Measurements from ENCODE around the gene WWTR1.

Gene WWTR1

GRCh38 chr3:149476225-149476624 lies 181.6 kb downstream of the WWTR1 start:
- in situ Hi-C loops (cut with MboI; ENCODE audit: low sequenced_read_pairs) = loop anchor here (25.0 kb wide), 1 partner anchor 214 kb away; no protein-coding TSS in a partner anchor

- in situ Hi-C loops (cut with MboI; ENCODE audit: low sequenced_read_pairs) = loop anchor here (25.0 kb wide), 1 partner anchor 213 kb away; no protein-coding TSS in a partner anchor
Measured at GRCh38 chr3:149475451-149476060, 182.3 kb downstream of the WWTR1 start.

- in situ Hi-C loops (cut with MboI; ENCODE audit: low sequenced_read_pairs) = no loop called here
Measured at GRCh38 chr3:149474250-149474817, 183.5 kb downstream of the WWTR1 start, which contains the start of gene TM4SF4. Gene TM4SF4, plus strand, starts transcription at chr3:149474697. Its CDS starts 181 bp downstream, at chr3:149474878.

GRCh38 chr3:149473357-149474249 lies 184.2 kb downstream of the WWTR1 start:
- in situ Hi-C loops (cut with MboI; ENCODE audit: low sequenced_read_pairs) = no loop called here

- in situ Hi-C loops (cut with MboI; ENCODE audit: low sequenced_read_pairs) = no loop called here
Measured at GRCh38 chr3:149472030-149472797, 185.6 kb downstream of the WWTR1 start.

GRCh38 chr3:149470381-149470780 lies 187.4 kb downstream of the WWTR1 start:
- in situ Hi-C loops (cut with MboI; ENCODE audit: low sequenced_read_pairs) = no loop called here

GRCh38 chr3:149468504-149469212 lies 189.2 kb downstream of the WWTR1 start:
- in situ Hi-C loops (cut with MboI; ENCODE audit: low sequenced_read_pairs) = no loop called here

Measured in hTERT RPE-1 (cell line).